GM19239 (cell line): ENCODE data around the gene PKIB.
"Not testable (repeated sequence)": the region's sequence is repeated elsewhere in the genome, so short reads cannot be mapped to it uniquely, and the experiment has no call there.

Experiments used
- DNase-seq: peaks from one replicate; pipeline ENCODE4 v3.0.0; 2011; ENCODE audit warnings: low spot score; ENCODE audit not compliant: insufficient read length
- FAIRE-seq: peaks from 2 replicates; lab custom pipeline; 2011; peaks lifted over from hg19 to GRCh38; lab: Jason Lieb, UNC

PKIB gene

DNA sequence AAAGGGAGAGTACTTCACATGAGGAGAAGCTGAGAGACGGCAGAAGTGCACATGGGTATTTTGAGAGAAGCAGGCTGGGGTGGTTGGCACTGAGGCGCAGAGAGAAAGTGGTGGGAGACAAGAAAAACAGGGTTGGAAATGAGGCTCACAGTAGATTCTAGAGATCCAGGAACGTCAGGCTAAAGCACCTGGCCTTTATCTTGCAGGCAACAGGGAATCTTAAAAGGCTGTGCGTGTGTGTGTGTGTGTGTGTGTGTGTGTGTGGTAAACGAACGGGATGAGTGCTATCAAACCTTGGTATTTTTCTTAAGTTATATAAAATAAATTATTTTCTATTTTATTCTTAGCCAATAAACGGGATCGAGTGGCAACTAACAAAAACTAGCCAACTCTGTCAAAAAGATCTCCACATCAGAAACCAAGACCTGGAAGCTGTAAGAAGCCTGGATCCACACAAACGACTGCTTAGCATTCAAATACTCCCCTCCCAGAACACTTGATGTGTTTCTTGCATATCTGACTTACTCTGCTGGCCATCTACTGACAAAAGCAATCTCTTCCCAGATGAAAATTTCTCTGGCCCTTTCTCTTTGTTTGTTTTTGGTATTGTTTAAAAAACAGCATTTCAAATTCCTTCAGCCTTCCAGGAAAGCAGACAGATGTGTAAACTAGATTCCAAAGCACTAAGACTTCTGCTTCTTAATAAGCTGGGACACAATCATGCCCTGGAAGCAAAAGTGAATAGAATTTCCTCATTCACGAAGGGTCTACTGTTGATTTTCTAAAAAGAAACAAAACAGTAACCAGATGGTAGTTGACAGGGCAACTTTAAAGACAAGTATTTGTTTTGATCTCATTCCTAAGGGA is 124.6 kb downstream of the PKIB start:
- no peak for FAIRE-seq
- no peak for DNase-seq

DNA sequence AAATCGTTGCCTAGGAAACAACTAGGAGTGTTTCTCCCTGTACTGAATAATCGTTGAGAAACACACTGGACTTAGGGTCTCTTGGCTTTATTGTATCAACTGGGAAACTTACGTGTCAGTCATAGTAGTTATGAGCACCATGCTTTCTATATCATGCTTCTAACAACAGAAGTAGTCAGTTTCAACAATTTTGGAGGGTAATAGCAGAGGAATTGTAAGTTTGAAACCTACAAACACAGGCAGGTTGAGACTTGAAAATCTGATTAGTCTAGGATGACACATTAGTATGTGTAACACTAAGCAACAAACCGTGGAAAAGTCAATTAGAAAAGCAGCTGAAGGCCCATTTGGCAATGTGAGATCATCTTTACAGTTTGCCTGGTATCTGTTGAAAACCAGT is 125.4 kb downstream of the PKIB start:
- FAIRE-seq (no peak), DNase-seq (no peak)

GRCh38 chr6:122736163-122736562 is 126.0 kb downstream of the PKIB start:
- no peak for DNase-seq
- FAIRE-seq, result no peak

DNA sequence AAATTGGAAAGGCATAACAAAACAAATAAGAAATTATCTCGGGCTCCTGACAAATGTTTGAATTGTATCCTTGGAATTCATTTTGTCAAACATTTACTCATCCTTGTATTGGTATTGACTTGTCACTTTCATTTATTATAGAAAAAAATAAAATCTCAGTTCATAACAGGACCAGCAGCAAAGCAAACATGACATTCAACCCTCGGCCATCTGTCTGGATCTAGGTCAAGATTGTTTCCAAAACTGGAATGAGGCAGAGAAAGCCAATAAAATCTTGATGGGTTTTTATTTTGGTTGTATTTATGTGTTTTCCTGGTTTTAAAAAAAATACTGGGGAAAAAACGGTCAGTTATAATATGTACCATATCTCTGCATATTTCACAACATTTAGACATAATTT is 126.4 kb downstream of the PKIB start:
- FAIRE-seq (no peak), DNase-seq (no peak)

DNA sequence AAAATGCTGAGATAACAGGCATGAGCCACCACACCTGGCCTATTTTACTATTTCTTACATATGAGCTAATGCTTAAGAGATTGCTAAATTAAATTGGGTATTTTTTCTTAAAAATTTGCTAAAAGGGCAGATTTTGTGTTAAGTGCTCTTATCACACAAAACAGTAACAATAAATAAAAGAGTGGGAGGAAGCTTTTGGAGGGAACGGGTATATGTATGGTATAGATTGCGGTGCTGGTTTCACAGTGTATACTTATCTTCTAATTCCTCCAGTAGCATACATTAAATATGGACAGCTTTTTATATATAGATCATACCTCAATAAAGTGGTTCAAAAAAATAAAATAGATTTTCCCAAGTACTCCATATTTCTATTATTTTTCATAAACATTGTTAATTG is 129.9 kb downstream of the PKIB start:
- no peak for DNase-seq
- FAIRE-seq, result no peak

DNA sequence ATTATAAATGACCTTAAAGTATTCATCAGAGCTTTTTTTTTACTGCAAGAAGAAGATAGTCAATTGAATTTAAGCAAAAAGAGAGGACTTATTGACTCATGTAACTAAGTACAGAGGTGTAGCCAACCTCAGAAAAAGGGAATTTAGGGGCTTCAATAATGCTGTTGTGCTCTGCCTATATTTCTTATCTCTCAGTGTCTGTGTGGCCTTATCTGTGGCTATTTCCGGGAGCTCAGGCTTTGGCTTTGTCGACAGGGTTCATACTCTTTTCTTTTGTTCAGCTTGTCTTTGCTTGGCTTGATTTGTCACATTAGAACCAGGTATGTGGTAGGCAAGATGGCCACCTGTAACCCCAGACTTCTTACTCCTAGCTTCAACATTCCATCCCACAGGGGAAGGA is 130.7 kb downstream of the PKIB start:
- DNase-seq (no peak), FAIRE-seq (no peak)

GRCh38 chr6:122744247-122744646 is 134.0 kb downstream of the PKIB start:
- not testable (repeated sequence) for FAIRE-seq, DNase-seq

- not testable (repeated sequence) for DNase-seq, FAIRE-seq
Measured at GRCh38 chr6:122744856-122745255, 134.7 kb downstream of the PKIB start.

- DNase-seq (no peak), FAIRE-seq (no peak)
Measured at GRCh38 chr6:122746688-122747087, 136.5 kb downstream of the PKIB start.

DNA sequence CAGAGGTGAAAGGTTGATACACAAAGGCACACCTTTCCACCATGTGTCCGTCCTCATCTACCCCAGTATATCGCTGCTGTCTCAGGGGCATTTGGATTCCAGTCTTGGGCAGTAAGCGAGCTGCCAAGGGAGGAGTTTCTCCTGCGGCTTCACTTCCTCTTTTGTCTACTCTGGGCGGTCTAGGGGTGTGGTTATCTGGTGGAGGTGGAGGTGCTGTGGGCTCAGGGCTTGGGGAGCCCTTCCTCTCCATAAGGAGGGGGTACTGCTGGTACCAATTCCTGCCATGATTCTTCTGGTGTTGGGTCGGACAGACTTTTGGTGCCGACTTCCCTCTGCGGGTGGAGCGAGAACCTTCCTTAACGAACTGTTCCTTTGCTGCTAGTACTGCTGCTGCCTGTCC is 137.4 kb downstream of the PKIB start:
- FAIRE-seq (no peak), DNase-seq (no peak)

DNA sequence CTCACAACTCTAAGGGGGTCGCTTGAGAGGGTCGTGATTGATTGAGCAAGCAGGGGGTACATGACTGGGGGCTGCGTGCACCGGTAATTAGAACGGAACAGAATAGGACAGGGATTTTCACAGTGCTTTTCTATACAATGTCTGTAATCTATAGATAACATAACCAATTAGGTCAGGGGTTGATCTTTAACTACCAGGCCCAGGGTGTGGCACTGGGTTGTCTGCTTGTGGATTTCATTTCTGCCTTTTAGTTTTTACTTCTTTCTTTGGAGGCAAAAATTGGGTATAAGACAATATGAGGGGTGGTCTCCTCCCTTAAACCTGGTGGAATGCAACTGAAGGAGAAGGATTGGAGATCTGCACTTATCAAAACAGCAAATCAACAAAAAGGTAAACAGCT is 138.7 kb downstream of the PKIB start:
- DNase-seq, FAIRE-seq: not testable (repeated sequence)

GRCh38 chr6:122749451-122750050 is 139.3 kb downstream of the PKIB start:
- DNase-seq, result no peak
- no peak for FAIRE-seq

DNA sequence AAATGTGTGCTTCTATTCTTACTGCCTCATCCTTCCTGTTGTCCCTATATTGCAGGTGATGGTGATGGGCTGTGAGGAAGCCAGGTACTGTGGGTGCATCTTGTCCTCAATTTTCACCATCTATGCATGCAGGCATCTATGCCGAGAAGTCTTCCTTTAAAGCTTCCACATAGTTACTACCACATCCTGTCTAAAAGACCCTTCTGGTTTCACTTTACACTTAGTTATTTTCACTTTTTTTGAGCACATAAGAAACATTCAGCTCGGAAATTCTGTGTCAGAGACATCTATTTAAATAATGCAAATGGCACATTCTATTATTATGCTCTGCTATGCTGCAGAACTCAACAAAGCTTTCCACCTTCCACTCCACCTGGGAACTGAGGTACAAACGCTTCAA is 141.1 kb downstream of the PKIB start:
- DNase-seq (no peak), FAIRE-seq (peak; percentile 73)

DNA sequence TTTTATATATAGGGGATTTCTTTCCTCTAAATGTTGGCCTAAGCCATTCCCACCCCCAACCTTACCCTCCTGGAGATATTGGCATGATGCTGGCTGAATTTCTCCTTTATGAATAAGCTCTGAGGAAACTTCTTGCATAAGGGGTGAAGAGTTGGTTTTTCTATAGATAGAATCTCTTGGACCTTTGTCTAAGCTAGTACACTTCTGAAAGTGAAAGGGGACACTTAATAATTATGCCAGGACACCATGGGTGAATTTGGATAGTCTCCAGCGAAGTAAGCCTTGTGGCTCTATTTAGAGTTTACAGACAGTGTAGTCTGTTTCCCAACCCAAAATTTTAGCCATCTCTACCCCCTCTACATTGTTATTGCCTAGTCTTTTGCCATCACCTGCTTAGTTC is 142.3 kb downstream of the PKIB start:
- no peak for DNase-seq
- FAIRE-seq, result no peak

DNA sequence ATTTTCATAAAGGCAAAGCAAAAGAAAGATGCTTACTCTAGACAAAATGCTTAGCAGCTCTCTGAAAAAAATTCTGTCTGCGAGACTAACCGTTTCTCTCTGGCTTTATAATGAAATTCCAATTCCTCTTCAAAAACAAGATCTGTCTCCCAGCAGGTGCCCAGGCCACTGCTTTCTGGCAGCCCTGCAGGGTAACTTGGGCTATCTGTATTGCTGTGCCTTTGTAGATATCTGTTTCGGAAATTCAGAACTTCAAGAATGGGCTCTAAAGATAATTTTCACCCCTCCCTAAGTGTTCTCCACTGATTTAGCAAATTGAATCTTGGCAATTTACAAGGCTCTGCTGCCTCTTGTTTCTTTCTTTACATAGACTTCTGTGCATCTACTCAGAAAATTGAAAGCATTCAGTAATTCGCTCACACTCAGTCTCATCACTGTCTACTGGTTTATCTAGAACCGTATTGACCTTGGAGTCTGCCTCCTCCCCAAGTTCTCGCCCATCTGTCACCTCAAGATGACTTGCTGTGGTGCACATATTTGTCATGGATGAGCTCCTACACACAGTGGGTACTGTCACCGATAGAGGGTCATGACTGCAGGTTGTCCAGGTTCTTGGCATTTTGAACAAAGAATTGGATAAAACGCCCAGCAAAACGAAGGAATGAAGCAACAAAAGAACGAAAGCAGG is 142.9 kb downstream of the PKIB start:
- FAIRE-seq, result no peak
- DNase-seq, result no peak

DNA sequence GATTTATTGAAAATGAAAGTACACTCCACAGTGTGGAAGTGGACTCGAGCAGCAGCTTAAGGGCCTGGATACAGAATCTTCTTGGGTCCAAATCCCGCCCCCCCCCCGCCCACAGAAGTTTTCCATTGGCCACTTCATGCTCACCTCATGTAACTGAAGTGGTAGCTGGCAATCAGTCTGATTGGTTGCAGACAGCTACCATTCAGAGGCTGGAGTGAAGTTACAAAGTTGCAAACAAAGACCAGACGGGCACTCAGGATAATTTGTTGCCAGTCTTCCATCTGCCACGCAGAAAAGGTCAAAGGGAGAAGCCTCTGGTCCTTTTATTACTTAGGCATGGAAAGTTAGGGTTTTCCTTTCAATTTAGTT is 143.5 kb downstream of the PKIB start:
- FAIRE-seq, result no peak
- DNase-seq, result no peak

- FAIRE-seq, result no peak
- DNase-seq, result no peak
Measured at GRCh38 chr6:122754191-122754731, 144.1 kb downstream of the PKIB start.

- FAIRE-seq, result no peak
- no peak for DNase-seq
Measured at GRCh38 chr6:122755901-122756300, 145.7 kb downstream of the PKIB start.

DNA sequence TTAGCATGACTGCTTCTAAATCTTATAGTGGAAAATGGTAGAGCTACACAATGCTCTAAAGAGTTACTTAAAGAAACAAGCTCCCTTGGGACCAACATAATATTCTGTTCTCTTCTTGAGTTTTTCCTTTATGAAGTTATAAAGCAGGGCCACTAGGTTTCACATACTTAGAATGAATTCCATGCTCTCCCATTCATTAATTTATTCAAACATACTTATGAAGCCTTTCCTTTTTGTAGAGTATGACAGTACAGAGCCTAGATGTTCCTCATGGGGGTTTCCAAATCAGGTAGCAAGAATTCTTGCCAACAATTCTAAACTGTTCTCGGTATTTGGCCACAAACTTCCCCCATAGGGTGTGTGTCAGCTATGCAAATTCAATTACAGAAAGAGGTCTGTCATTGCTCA is 148.7 kb downstream of the PKIB start:
- FAIRE-seq (no peak), DNase-seq (no peak)

DNA sequence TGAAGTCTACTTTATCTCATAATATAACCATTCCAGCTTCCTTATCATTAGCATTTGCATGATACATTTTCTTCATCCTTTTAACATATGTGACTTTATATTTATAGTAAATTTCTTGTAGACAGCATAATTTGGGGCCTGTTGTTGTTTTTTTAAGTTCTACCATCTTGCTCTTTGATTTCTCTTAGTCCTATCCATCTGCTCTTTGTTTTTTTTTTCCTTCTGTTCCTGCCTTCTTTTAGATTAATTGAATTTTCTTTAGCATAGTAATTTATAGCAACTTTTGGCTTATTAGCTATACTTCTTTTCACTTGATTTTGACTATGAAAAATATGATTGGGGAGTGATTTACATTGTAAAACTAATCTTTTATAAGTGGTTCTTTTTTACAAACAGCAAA is 150.1 kb downstream of the PKIB start:
- FAIRE-seq (no peak), DNase-seq (no peak)

DNA sequence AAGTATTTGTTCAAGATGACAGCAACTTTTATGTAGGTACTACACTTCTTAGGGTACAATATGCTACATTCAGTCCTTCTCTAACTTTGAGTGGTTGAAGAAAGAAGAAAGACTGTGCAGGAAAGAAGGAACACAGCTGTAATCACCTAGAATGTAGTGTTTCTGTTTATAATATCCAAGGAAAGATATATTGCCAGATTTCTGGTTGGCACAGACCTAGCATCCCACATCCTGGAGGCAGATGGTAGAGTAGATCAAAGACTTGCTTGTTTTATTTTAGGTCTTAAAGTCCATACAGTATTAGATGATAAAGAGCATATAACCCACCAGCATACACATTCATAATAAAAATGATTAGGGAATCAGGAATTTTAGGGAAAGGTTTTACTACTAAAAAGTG is 156.1 kb downstream of the PKIB start:
- no peak for FAIRE-seq

More for the DNA sequence above, 156.1 kb downstream of the PKIB start:
- no peak for DNase-seq
